K562 (cell line): ENCODE measurements around the gene GLRX3. TPM values are rescaled to one million over a fixed set of nuclear protein-coding genes. Genes with fewer than 3 reads are reported as not detected.
A peak's percentile ranks its signal among the peaks of the same experiment; 100 is the strongest.

Source experiments
- ATAC-seq: fragments of 200-7000 bp; cut with Tn5 transposase; 3 replicates; pipeline ENCODE4 v1.9.1; 2020; ENCODE audit warnings: moderate library complexity
- BruUV-seq: library from RNA; stranded (reverse); fragments of 400-500 nt; replicated peaks from 2 replicates; lab custom pipeline; 2021; lab: Mats Ljungman, UMichigan
- CTCF ChIA-PET: fragments of 300-600 bp; formaldehyde crosslinking; extraction: SDS; loops from one replicate; lab custom pipeline; 2021; ENCODE audit warnings: low intra/inter-chr PET ratio; lab: Yijun Ruan, JAX
- POLR2A ChIA-PET: fragments of 300-600, 350-650 bp; sonication (Branson Sonifier 250); formaldehyde crosslinking; extraction: SDS; loops from one replicate; lab custom pipeline; 2021; ENCODE audit warnings: antibody characterized with exemption, inconsistent platforms; lab: Yijun Ruan, JAX
- DNase-seq, 4 experiments: peaks; one replicate each; pipeline versions ENCODE4 v3.0.0 to v3.0.0-alpha.2; 2011 to 2018; ENCODE audit warnings: low spot score in 3 of 4, mixed read lengths in 3 of 4; ENCODE audit errors: extremely low read depth in 1 of 4
- FAIRE-seq: peaks from 2 replicates; lab custom pipeline; 2011; peaks lifted over from hg19 to GRCh38; lab: Jason Lieb, UNC
- H2AFZ ChIP-seq: 2 replicates; pipeline ENCODE4 v1.6.0; 2011; ENCODE audit warnings: low read depth, low read length, control low read depth, inconsistent platforms
- H3K27ac ChIP-seq: fragments of 200-600 bp; 3 replicates; pipeline ENCODE4 v1.8.0; 2011; ENCODE audit warnings: low read depth, mild to moderate bottlenecking, control low read depth, inconsistent platforms, low read length, moderate library complexity, mixed read lengths; ENCODE audit errors: extremely low read depth
- H3K27me3 ChIP-seq, 2 experiments: fragments of 300-600 bp in 1 of 2; 2 replicates in 1 of 2; 3 replicates in 1 of 2; pipeline versions ENCODE4 v1.6.0 to v1.8.0; 2011; ENCODE audit warnings: inconsistent platforms in 2 of 2, low read length in 2 of 2, mild to moderate bottlenecking in 1 of 2, mixed read lengths in 1 of 2, moderate library complexity in 1 of 2; ENCODE audit not compliant: control insufficient read depth in 2 of 2, insufficient read depth in 2 of 2
- H3K36me3 ChIP-seq: fragments of 300-600 bp; 3 replicates; pipeline ENCODE4 v1.8.0; 2011; ENCODE audit warnings: mild to moderate bottlenecking, low read length, inconsistent platforms; ENCODE audit not compliant: control insufficient read depth, insufficient read depth
- H3K4me1 ChIP-seq, 2 experiments: fragments of 200-600 bp in 1 of 2; replicated peaks in 1 of 2; 2 replicates in 1 of 2; 3 replicates in 1 of 2; pipeline versions ENCODE4 v1.5.1 to v1.8.0; 2011; ENCODE audit warnings: inconsistent platforms in 2 of 2, low read length in 2 of 2, mild to moderate bottlenecking in 1 of 2, mixed read lengths in 1 of 2, moderate library complexity in 1 of 2; ENCODE audit not compliant: control insufficient read depth in 2 of 2, insufficient read depth in 2 of 2
- H3K4me2 ChIP-seq: 2 replicates; pipeline ENCODE4 v1.6.1; 2011; ENCODE audit warnings: low read length, control low read depth, inconsistent platforms, mixed read lengths; ENCODE audit not compliant: insufficient read depth
- H3K4me3 ChIP-seq: fragments of 200-600 bp; sonication (generic), shearing (Covaris generic); 2 replicates; pipeline ENCODE4 v1.5.1; 2016; ENCODE audit warnings: control low read depth, inconsistent platforms
- H3K79me2 ChIP-seq: fragments of 200-600 bp; 3 replicates; pipeline ENCODE4 v1.8.0; 2011; ENCODE audit warnings: low read length, inconsistent platforms; ENCODE audit not compliant: control insufficient read depth, insufficient read depth
- H3K9ac ChIP-seq, 2 experiments: 2 replicates each; pipeline versions ENCODE4 v1.6.0 to v1.6.1; 2011; ENCODE audit warnings: low read depth in 2 of 2, low read length in 2 of 2, control low read depth in 1 of 2, inconsistent platforms in 1 of 2, mild to moderate bottlenecking in 1 of 2, mixed read lengths in 1 of 2; ENCODE audit not compliant: insufficient read depth in 1 of 2
- H3K9me1 ChIP-seq: one replicate; pipeline ENCODE4 v1.6.0; 2011; ENCODE audit warnings: inconsistent platforms, mild to moderate bottlenecking, low read length, moderate library complexity; ENCODE audit not compliant: control insufficient read depth, insufficient read depth
- H3K9me3 ChIP-seq: replicated peaks from 2 replicates; pipeline ENCODE4 v1.5.1; 2011; ENCODE audit warnings: low read depth, low read length, inconsistent platforms; ENCODE audit not compliant: control insufficient read depth, insufficient read depth
- H4K20me1 ChIP-seq: replicated peaks from 2 replicates; pipeline ENCODE4 v1.6.1; 2011; ENCODE audit warnings: low read length, inconsistent platforms, mixed read lengths; ENCODE audit not compliant: control insufficient read depth, insufficient read depth
- E2F3 ChIP-seq: fragments of 250-450 bp; sonication (Bioruptor Pico); IDR thresholded peaks from 2 replicates; pipeline ENCODE4 v1.4.0; 2020; ENCODE audit warnings: mild to moderate bottlenecking
- FUS ChIP-seq: fragments of 200-400 bp; formaldehyde crosslinking; optimal IDR thresholded peaks from 2 replicates; pipeline ENCODE3; 2017; ENCODE audit warnings: low read depth, low read length
- POLR2G ChIP-seq: fragments of 200-400 bp; formaldehyde crosslinking; IDR thresholded peaks from 2 replicates; pipeline ENCODE4 v1.6.1; 2017; ENCODE audit warnings: low read depth, mild to moderate bottlenecking, antibody characterized with exemption, low read length, moderate library complexity
- SAFB ChIP-seq: fragments of 200-400 bp; formaldehyde crosslinking; IDR thresholded peaks from 2 replicates; pipeline ENCODE4 v1.6.1; 2017; ENCODE audit warnings: low read depth, low read length, borderline replicate concordance
- SPI1 ChIP-seq: IDR thresholded peaks from 2 replicates; pipeline ENCODE4 v1.6.1; 2011; ENCODE audit warnings: low read depth, low read length, control low read depth, borderline replicate concordance
- ZBTB1 ChIP-seq: sonication (generic); formaldehyde crosslinking; IDR thresholded peaks from 2 replicates; pipeline ENCODE4 v1.8.1; 2023; ENCODE audit warnings: missing genetic modification reagents, low read depth, mild to moderate bottlenecking, borderline replicate concordance
- ZNF197 ChIP-seq: fragments of 200-800 bp; sonication (Bioruptor generic); IDR thresholded peaks from 2 replicates; pipeline ENCODE4 v1.6.1; 2016; ENCODE audit warnings: low read depth, missing genetic modification characterization, missing compliant biosample characterization
- WGBS: fragments of 100-300 bp; shearing (Covaris generic); methylation state at CpG from one replicate; pipeline ENCODE4 v1.1.6; 2016; ENCODE audit warnings: low coverage, mixed read lengths; ENCODE audit not compliant: insufficient coverage; ENCODE audit errors: missing lambda C conversion rate; 5-methylcytosine and 5-hydroxymethylcytosine counted together
- in situ Hi-C: fragments of 300-500 bp; cut with MboI; formaldehyde crosslinking; loops from 4 replicates; pipeline ENCODE4 v1.15.0; 2018; ENCODE audit warnings: inconsistent platforms, mixed read lengths
- intact Hi-C: fragments of 100-400 bp; cut with micrococcal nuclease; formaldehyde crosslinking; loops from 2 replicates; pipeline ENCODE4 v1.14.2; 2022
- polyA plus RNA-seq, 8 experiments: library from polyadenylated mRNA; depleted of rRNA in 4 of 8; stranded (reverse) in 5 of 8; unstranded in 3 of 8; fragments of >200 nt; fragmentation: Nextera tagmentation in 2 of 8; fragmentation: Illumina TruSeq in 1 of 8; extraction: Ambion mirVana in 2 of 8; extraction: Trizol in 1 of 8; gene quantifications; 2 replicates each; pipeline versions ENCODE4 v1.2.1 to v1.2.3, GENCODE V29; 2011 to 2014; ENCODE audit warnings: inconsistent platforms in 1 of 8, missing spikeins in 1 of 8
- total RNA-seq, 7 experiments: library from RNA; depleted of rRNA in 6 of 7; stranded (reverse); fragments of >200 nt in 6 of 7; fragmentation: Illumina TruSeq in 2 of 7; extraction: Trizol in 2 of 7; gene quantifications; 2 replicates each; pipeline versions ENCODE4 v1.2.1 to v1.2.3, GENCODE V29; 2011 to 2021; ENCODE audit warnings: low replicate concordance in 1 of 7
- TF ChIP-seq, protein P1 (sequence below): sonication (generic); formaldehyde crosslinking; IDR thresholded peaks from 2 replicates; pipeline ENCODE4 v1.8.1; 2023; ENCODE audit warnings: mild to moderate bottlenecking, missing genetic modification reagents
- TF ChIP-seq, protein P2 (sequence below), 3 experiments: fragments of 200-800 bp in 1 of 3; fragments of 250-450 bp in 1 of 3; fragments of 450-650 bp in 1 of 3; sonication (Bioruptor Pico) in 1 of 3; sonication (Bioruptor generic) in 1 of 3; formaldehyde crosslinking in 1 of 3; IDR thresholded peaks; 2 replicates each; pipeline versions ENCODE4 v1.6.1 to v1.8.0; 2016 to 2022; ENCODE audit warnings: mild to moderate bottlenecking in 2 of 3, missing genetic modification characterization in 2 of 3, missing compliant biosample characterization in 1 of 3, moderate library complexity in 1 of 3

Gene GLRX3
- total and polyA plus RNA-seq, 9 of the 15 experiments (the other 6 are each of a cell fraction or from before 2014, with no cell fraction given) = 115 to 190 (median 169) TPM

DNA sequence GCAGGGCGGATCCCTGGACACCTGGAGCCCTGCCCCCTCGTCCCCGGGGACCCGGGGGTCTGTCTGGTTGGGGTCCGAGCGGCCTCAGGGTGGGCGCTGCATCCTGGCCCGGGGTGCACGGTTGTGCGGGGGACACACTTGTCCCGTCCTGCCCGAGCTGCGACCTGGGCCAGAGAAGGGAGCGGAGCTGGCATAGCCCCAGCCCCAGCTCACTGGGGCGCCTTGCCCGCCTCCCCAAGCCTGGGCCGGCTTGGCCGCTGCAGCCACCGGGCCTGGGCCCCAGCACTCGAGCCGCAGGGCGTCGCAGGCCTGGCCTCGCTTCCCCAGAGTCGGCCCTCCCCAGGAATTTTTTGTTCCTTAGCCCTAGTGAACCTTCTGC, 54.5 kb downstream of the GLRX3 start:
- no peaks in the 10 kb centered on the region for H3K27me3 ChIP-seq
- H3K9me1 ChIP-seq = no peaks in the 10 kb centered on the region
- DNase-seq = no peak
- TF ChIP-seq ZBTB1 (CRISPR knock-in tag) (no peak), POLR2G (peak; percentile 46; the same call in 1 of the 2 replicates)
- intact Hi-C loops = no loop called here
- H3K4me1 ChIP-seq = peaks cover 0 to 22% of the 10 kb centered on the region in 2 experiments; a peak in 2 of 5 replicates
- FAIRE-seq = no peak
- H4K20me1 ChIP-seq = no peaks in the 10 kb centered on the region
- POLR2A ChIA-PET = no interaction called here
- H3K9me3 ChIP-seq = no peaks in the 10 kb centered on the region
- no peak overlapping the region for H3K27ac ChIP-seq
- no peak overlapping the region for H3K4me2 ChIP-seq
- H2AFZ ChIP-seq = no peak overlapping the region
- H3K36me3 ChIP-seq = peaks cover 13% of the 10 kb centered on the region; the same call in 2 of the 3 replicates
- ATAC-seq = no peak
- H3K79me2 ChIP-seq = no peaks in the 10 kb centered on the region
- in situ Hi-C loops = no loop called here
- CTCF ChIA-PET = no interaction called here
- no TSS peak for BruUV-seq
- WGBS = 100% methylated on average over 3 of the region's 25 CpGs
- no peak overlapping the region for H3K4me3 ChIP-seq
- H3K9ac ChIP-seq = no peak overlapping the region

DNA sequence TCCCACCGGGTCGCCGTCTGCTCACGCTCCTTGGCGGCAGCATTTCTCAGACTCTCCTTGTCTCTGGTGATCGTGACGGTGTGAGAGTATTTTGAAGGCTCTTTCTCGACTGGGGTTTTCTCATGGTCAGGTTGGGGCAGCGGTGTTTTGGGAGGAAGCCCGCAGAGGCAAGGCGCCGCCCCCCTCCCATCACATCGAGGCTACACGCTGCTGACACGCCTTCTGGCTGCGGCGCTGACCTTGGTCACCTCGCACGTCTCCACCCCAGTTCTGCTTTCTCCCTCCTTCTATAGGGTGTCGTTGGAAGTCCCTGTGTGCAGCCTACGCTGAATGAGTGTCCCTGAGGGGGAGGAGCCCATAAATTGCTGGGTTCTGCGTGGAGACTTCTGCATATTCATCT, 55.2 kb downstream of the GLRX3 start:
- 61% methylated on average over 4 of the region's 22 CpGs for WGBS
- CTCF ChIA-PET = no interaction called here
- no TSS peak for BruUV-seq
- peak in 2 of 4 experiments; percentile 5 to 13 for DNase-seq
- Histone ChIP-seq H3K36me3 (peaks cover 12% of the 10 kb centered on the region; the same call in 1 of the 3 replicates), H4K20me1 (no peaks in the 10 kb centered on the region), H3K9ac (no peak overlapping the region), H3K9me3 (no peaks in the 10 kb centered on the region), H3K4me1 (peaks cover 0 to 22% of the 10 kb centered on the region in 2 experiments; a peak in 2 of 5 replicates), H3K79me2 (no peaks in the 10 kb centered on the region), H3K27me3 (no peaks in the 10 kb centered on the region), H2AFZ (no peak overlapping the region), H3K4me2 (no peak overlapping the region), H3K4me3 (no peak overlapping the region), H3K9me1 (no peaks in the 10 kb centered on the region), H3K27ac (no peak overlapping the region)
- FAIRE-seq = no peak
- in situ Hi-C loops = no loop called here
- POLR2A ChIA-PET = no interaction called here
- TF ChIP-seq ZNF197 (CRISPR knock-in tag) (no peak), FUS (no peak), SPI1 (0 out of 2 replicates have a peak, but pooled peaks have one; percentile 28), SAFB (no peak), E2F3 (CRISPR knock-in tag) (no peak)
- TF ChIP-seq, protein P1, sequence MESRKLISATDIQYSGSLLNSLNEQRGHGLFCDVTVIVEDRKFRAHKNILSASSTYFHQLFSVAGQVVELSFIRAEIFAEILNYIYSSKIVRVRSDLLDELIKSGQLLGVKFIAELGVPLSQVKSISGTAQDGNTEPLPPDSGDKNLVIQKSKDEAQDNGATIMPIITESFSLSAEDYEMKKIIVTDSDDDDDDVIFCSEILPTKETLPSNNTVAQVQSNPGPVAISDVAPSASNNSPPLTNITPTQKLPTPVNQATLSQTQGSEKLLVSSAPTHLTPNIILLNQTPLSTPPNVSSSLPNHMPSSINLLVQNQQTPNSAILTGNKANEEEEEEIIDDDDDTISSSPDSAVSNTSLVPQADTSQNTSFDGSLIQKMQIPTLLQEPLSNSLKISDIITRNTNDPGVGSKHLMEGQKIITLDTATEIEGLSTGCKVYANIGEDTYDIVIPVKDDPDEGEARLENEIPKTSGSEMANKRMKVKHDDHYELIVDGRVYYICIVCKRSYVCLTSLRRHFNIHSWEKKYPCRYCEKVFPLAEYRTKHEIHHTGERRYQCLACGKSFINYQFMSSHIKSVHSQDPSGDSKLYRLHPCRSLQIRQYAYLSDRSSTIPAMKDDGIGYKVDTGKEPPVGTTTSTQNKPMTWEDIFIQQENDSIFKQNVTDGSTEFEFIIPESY (CRISPR knock-in tag) = peak; percentile 50; the same call in 1 of the 2 replicates
- TF ChIP-seq, protein P2, sequence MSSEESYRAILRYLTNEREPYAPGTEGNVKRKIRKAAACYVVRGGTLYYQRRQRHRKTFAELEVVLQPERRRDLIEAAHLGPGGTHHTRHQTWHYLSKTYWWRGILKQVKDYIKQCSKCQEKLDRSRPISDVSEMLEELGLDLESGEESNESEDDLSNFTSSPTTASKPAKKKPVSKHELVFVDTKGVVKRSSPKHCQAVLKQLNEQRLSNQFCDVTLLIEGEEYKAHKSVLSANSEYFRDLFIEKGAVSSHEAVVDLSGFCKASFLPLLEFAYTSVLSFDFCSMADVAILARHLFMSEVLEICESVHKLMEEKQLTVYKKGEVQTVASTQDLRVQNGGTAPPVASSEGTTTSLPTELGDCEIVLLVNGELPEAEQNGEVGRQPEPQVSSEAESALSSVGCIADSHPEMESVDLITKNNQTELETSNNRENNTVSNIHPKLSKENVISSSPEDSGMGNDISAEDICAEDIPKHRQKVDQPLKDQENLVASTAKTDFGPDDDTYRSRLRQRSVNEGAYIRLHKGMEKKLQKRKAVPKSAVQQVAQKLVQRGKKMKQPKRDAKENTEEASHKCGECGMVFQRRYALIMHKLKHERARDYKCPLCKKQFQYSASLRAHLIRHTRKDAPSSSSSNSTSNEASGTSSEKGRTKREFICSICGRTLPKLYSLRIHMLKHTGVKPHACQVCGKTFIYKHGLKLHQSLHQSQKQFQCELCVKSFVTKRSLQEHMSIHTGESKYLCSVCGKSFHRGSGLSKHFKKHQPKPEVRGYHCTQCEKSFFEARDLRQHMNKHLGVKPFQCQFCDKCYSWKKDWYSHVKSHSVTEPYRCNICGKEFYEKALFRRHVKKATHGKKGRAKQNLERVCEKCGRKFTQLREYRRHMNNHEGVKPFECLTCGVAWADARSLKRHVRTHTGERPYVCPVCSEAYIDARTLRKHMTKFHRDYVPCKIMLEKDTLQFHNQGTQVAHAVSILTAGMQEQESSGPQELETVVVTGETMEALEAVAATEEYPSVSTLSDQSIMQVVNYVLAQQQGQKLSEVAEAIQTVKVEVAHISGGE (CRISPR knock-in tag; IDR thresholded peaks at IDR 0.05) = no peak
- intact Hi-C loops = no loop called here
- no peak; the same call in 2 of the 3 replicates for ATAC-seq
